Skeletal muscle satellite cell (primary cell): ENCODE results near the gene SERF2.
"Not testable (repeated sequence)": the region's sequence is repeated elsewhere in the genome, so short reads cannot be mapped to it uniquely, and the experiment has no call there.

Experiments
- H3K27me3 ChIP-seq: 2 replicates; pipeline ENCODE4 v1.7.0; 2013; ENCODE audit warnings: low read length; ENCODE audit not compliant: control insufficient read depth, insufficient read depth
- H3K36me3 ChIP-seq: 2 replicates; pipeline ENCODE4 v1.7.0; 2013; ENCODE audit warnings: mild to moderate bottlenecking, control low read depth, low read length; ENCODE audit not compliant: insufficient read depth
- H3K4me1 ChIP-seq: 2 replicates; pipeline ENCODE4 v1.7.0; 2013; ENCODE audit warnings: low read length; ENCODE audit not compliant: control insufficient read depth, insufficient read depth
- H3K4me2 ChIP-seq: 2 replicates; pipeline ENCODE4 v1.7.0; 2013; ENCODE audit warnings: mild to moderate bottlenecking, low read length
- H3K4me3 ChIP-seq: 2 replicates; pipeline ENCODE4 v1.7.0; 2013; ENCODE audit warnings: low read length
- H3K9ac ChIP-seq: 2 replicates; pipeline ENCODE4 v1.7.0; 2013; ENCODE audit warnings: mild to moderate bottlenecking, low read depth, low read length, moderate library complexity
- H3K9me3 ChIP-seq: replicated peaks from 2 replicates; pipeline ENCODE4 v1.7.0; 2013; ENCODE audit warnings: mild to moderate bottlenecking, control low read depth, low read length

The SERF2 gene

DNA sequence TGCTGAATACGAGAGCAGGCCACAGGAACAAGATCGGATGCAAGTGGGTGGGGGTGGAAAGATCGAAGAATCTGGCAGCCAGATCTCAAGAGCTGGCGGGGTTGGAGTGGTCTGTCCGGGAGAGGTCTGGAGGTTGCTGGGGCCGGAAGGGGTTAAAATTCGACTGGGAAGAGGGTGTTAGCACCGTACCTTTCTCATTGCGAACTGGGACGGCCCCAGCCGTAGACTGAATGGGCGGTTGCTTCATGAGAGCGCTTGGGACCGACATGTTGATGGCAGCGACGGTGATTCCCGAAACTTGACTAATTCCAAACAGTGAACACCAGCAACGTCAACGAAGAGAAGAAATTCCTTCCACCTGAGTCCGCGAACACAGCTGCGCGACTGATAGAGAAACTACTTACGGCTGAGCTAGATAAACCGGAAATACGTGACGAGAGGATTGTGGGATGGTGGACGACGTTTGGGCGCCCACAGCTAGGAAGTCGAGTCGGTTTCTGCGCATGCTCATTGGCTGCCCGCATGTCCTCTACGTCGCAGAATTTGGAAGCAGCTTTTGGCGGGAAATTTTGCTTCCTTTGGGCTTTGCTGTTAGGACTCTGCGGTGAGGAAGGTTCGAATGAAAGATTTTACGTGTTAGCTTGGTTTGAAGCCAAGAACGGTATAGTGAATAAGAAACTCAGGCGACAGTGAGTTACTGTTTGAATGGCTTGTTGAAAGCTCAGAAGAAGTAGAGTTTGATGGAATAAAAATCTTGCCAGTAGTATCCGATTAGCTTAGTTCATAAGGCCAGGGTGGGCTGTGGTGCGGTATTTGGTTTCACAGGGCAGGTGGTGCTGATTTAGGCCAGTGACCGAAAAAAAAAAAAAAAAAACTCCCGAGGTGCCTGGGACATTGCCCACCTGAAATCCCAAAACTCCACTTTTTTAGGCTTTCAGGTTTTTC, 32.5 kb downstream of the SERF2 start, which contains the start of gene MFAP1:
MFAP1 (minus strand) TSS at position 389 of the 945 bp plus-strand sequence; CDS start at position 268, 121 bp downstream.
- Histone ChIP-seq H3K9ac (peak within 1 kb of the TSS; percentile 87), H3K27me3 (no peaks in the 10 kb centered on the region)

DNA sequence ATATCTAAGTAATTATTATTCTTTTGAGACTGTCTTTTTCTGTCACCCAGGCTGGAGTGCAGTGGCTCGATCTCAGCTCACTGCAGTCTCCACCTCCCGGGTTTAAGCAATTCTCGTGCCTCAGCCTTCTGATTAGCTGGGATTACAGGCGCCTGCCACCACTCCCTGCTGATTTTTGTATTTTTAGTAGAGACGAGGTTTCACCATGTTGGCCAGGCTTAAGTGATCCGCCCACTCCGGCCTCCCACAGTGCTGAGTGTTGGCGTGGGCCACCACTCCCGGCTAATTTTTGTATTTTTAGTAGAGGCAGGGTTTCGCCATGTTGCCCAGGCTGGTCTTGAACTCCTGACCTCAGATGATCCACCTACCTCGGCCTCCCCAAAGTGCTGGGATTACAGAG, 33.2 kb downstream of the SERF2 start:
- H3K36me3 ChIP-seq, H3K4me2 ChIP-seq, H3K9me3 ChIP-seq, H3K27me3 ChIP-seq, H3K9ac ChIP-seq, H3K4me3 ChIP-seq: not testable (repeated sequence)
- peaks cover 35% of the 10 kb centered on the region for H3K4me1 ChIP-seq

More for the DNA sequence above, 32.5 kb downstream of the SERF2 start, which contains the start of gene MFAP1:
- Histone ChIP-seq H3K36me3 (no peaks in the 10 kb centered on the region), H3K4me1 (peaks cover 35% of the 10 kb centered on the region), H3K4me3 (peak within 1 kb of the TSS; percentile 77), H3K4me2 (peak within 1 kb of the TSS; percentile 70), H3K9me3 (no peaks in the 10 kb centered on the region)

DNA sequence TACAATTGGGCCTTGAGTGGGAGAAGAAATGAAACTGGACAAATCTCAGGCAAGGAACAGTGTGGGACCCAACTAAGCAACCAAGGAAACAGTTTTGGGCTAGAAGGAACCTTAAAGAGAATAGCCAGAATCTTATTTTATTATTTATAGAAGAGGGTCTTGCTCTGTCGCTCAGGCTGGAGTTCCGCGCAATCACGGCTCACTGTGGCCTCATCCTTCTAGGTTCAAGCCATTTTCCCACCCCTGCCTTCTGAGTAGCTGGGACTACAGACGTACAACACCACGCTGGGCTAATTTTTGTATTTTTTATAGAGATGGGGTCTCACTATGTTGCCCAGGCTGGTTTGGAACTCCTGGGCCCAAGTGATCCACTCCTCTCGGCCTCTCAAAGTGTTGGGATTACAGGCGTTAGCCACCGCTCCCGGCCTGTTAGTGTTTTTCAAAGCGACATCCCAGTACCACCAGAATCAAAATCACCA, 33.9 kb downstream of the SERF2 start:
- Histone ChIP-seq H3K4me3 (peak overlapping the region; percentile 88), H3K9me3 (no peaks in the 10 kb centered on the region), H3K36me3 (no peaks in the 10 kb centered on the region), H3K27me3 (no peaks in the 10 kb centered on the region), H3K4me2 (peak overlapping the region; percentile 98), H3K4me1 (peaks cover 35% of the 10 kb centered on the region), H3K9ac (peak overlapping the region; percentile 90)

DNA sequence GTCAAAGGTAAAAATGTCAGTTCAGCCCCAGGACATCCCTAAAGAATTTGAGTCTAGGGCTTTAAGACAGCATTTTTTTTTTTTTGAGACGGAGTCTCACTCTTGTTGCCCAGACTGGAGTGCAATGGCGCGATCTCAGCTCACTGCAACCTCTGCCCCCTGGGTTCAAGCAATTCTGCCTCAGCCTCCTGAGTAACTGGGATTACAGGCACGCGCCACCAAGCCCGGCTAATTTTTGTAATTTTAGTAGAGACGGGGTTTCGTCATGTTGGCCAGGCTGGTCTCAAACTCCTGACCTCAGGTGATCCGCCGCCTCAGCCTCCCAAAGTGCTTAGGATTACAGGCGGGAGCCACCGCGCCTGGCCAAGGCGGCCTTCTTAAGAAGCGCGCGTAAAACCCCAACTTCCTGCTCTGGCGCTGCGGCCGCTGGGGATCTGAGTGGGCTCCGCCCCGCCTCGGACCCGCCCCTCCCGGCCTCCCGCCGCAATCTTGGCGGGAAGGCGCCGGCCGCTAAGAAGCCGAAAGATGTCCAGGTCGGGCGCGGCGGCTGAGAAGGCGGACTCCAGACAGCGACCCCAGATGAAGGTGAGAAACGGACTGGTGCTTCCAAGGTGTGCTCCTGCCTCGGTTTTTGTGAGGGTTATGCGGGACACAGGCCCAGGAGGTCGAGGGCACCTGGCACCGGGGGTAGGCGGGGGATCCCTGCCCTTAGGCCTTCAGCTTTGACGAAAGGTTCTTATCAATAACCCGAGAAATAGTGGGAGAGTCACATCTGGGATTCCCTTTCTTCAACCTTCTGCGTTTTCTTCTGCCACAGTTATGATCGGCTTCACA, 34.6 kb downstream of the SERF2 start, which contains the start of gene WDR76:
WDR76 (plus strand) TSS at position 495 of the 834 bp plus-strand sequence; CDS start at position 526, 31 bp downstream.
- H3K36me3 ChIP-seq, result no peaks in the 10 kb centered on the region
- H3K9ac ChIP-seq, result peak within 1 kb of the TSS; percentile 90
- peak within 1 kb of the TSS; percentile 88 for H3K4me3 ChIP-seq
- H3K4me2 ChIP-seq, result peak within 1 kb of the TSS; percentile 98
- H3K9me3 ChIP-seq, result no peaks in the 10 kb centered on the region
- H3K27me3 ChIP-seq, result no peaks in the 10 kb centered on the region
- peaks cover 34% of the 10 kb centered on the region for H3K4me1 ChIP-seq

DNA sequence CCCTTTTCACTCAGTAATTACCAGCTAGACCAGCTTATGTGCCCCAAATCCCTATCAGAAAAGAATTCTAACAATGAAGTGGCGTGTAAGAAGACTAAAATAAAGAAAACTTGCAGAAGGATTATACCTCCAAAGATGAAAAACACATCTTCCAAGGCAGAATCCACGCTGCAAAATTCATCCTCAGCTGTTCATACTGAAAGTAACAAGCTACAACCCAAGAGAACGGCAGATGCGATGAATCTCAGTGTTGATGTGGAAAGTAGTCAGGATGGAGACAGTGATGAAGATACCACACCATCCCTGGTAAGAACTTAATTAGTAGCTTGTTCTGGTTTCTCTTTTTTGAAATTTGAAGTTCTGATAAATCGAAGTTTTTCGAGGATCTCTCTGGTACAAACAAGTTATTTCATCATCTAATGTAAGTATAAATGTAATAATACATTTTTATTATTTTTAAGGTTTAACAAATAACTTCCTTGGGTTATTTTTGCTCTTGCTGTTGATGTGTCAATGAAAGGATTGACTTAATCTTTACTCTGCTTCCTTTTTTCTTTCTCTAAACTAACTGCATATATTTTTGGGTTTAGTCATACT, 36.0 kb downstream of the SERF2 start:
- H3K9me3 ChIP-seq, result no peaks in the 10 kb centered on the region
- H3K36me3 ChIP-seq, result no peaks in the 10 kb centered on the region
- peak overlapping the region; percentile 98 for H3K4me2 ChIP-seq
- no peaks in the 10 kb centered on the region for H3K27me3 ChIP-seq
- peaks cover 30% of the 10 kb centered on the region for H3K4me1 ChIP-seq
- H3K9ac ChIP-seq, result peak overlapping the region; percentile 90
- peak overlapping the region; percentile 88 for H3K4me3 ChIP-seq

DNA sequence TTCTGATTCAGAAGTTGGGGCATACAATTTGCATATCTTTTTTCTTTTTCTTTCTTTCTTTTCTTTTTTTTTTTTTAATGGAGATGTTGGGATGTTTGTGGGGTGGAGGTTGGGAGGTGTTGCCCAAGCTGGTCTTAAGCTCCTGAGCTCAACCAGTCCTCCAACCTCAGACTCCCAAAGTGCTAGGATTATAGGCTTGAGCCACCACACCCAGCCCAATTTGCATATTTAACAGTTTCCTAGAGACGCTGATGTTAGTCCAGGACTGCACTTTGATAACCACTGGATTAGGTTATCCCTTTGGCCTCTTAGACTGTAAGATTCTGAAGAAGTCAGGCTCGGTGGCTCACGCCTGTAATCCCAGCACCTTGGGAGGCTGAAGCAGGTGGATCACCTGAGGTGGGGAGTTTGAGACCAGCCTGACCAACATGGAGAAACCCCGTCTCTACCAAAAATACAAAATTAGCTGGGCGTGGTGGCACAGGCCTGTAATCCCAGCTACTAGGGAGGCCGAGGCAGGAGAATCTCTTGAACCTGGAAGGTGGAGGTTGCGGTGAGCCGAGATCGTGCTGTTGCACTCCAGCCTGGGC, 37.9 kb downstream of the SERF2 start:
- not testable (repeated sequence) for H3K27me3 ChIP-seq, H3K9ac ChIP-seq, H3K36me3 ChIP-seq, H3K9me3 ChIP-seq, H3K4me2 ChIP-seq, H3K4me3 ChIP-seq
- H3K4me1 ChIP-seq, result peaks cover 25% of the 10 kb centered on the region

DNA sequence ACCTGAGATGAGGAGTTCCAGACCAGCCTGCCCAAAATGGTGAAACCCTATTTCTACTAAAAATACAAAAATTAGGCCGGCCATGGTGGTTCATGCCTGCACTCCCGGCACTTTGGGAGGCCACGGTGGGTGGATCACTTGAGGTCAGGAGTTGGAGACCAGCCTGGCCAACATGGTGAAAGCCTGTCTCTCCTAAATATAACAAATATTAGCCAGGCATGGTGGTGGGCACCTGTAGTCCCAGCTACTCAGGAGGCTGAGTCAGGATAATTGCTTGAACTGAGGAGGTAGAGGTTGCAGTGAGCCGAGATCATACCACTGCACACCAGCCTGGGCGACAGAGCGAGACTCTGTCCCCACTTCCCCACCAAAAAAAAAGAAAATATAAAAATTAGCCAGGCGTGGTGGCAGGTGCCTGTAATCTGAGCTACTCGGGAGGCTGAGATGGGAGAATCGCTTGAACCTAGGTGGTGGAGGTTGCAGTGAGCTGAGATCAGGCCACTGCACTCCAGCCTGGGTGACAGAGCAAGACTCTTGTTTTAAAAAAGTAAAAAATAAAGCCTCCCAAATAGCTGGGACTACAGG, 38.7 kb downstream of the SERF2 start:
- H3K4me1 ChIP-seq, result peaks cover 25% of the 10 kb centered on the region
- not testable (repeated sequence) for H3K9me3 ChIP-seq, H3K36me3 ChIP-seq, H3K4me2 ChIP-seq, H3K27me3 ChIP-seq, H3K4me3 ChIP-seq, H3K9ac ChIP-seq

DNA sequence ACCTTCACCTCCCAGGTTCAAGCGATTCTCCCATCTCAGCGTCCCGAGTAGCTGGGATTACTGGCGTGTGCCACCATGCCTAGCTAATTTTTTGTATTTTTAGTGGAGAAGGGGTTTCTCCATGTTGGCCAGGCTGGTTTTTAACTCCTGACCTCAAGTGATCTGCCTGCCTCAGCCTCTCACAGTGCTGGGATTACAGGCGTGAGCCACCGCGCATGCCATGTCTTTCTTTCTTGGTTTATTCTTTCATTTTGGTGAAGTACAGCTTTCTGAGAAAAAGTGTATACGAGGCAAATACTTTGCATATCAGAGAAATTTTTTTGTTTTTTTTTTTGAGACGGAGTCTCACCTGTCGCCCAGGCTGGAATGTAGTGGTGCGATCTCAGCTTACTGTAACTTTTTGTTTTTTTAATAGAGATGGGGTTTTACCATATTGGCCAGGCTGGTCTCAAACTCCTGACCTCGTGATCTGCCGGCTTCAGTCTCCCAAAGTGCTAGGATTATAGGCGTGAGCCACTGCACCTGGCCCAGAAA, 39.5 kb downstream of the SERF2 start:
- H3K9me3 ChIP-seq, H3K4me3 ChIP-seq, H3K9ac ChIP-seq, H3K27me3 ChIP-seq, H3K36me3 ChIP-seq, H3K4me2 ChIP-seq: not testable (repeated sequence)
- H3K4me1 ChIP-seq, result peaks cover 20% of the 10 kb centered on the region

DNA sequence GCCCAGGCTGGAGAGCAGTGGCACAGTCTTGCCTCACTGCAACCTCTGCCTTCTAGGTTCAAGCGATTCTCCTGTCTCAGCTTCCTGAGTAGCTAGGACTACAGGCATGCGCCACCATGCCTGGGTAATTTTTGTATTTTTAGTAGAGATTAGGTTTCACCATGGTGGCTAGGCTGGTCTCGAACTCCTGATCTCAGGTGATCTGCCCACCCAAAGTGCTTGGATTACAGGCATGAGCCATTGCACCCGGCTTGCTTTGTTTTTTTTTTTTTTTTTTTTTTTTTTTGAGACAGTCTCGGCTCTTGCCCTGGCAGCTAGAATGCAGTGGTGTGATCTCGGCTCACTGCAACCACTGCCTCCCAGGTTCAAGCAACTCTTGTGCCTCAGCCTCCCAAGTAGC, 40.4 kb downstream of the SERF2 start:
- H3K4me2 ChIP-seq, H3K9ac ChIP-seq, H3K4me3 ChIP-seq, H3K9me3 ChIP-seq, H3K27me3 ChIP-seq: not testable (repeated sequence)
- H3K4me1 ChIP-seq, result peaks cover 13% of the 10 kb centered on the region
- peaks cover 10% of the 10 kb centered on the region for H3K36me3 ChIP-seq

DNA sequence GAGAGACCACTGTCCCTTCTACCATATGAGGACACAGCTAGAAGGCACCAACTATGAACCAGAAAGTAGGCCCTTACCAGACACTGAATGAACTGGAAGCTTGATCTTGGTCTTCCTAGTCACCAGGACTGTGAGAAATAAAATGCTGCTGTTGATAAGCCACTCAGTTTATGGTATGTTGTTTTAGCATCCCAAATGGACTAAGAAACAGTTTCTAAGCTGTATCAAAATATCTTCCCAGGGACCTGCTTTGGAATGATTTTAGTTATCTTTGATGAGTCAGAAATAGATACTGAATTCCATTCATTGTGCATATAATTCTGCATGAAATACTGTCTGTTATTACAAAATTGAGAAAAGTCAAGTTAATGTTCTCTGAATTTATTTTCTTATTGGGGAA, 53.3 kb downstream of the SERF2 start:
- Histone ChIP-seq H3K4me2 (no peak overlapping the region), H3K9ac (no peak overlapping the region), H3K4me1 (no peaks in the 10 kb centered on the region), H3K36me3 (no peaks in the 10 kb centered on the region), H3K4me3 (no peak overlapping the region), H3K9me3 (no peaks in the 10 kb centered on the region), H3K27me3 (no peaks in the 10 kb centered on the region)
